Naive thymus-derived CD4-positive, alpha-beta T cell (primary cell): ENCODE data around the gene GABRB3. TPM values are rescaled to one million over a fixed set of nuclear protein-coding genes. Genes with fewer than 3 reads are reported as not detected.

Source experiments
- ATAC-seq: fragments of 150-1000 bp; cut with Tn5 transposase; 2 replicates; pipeline ENCODE4 v1.10.0; 2021; ENCODE audit warnings: mild to moderate bottlenecking, moderate library complexity
- CTCF ChIA-PET: fragments of 350-600 bp; sonication (Branson Sonifier 250); formaldehyde crosslinking; loops from one replicate; lab custom pipeline; 2021; ENCODE audit warnings: antibody characterized with exemption; lab: Charles Lee
- POLR2A ChIA-PET: fragments of 350-600 bp; sonication (Branson Sonifier 250); formaldehyde crosslinking; loops from one replicate; lab custom pipeline; 2021; ENCODE audit warnings: antibody characterized with exemption, inconsistent platforms; lab: Charles Lee
- DNase-seq, 9 donors: peaks; one replicate each; pipeline versions ENCODE4 v3.0.0 to v3.0.0-alpha.2; 2020 to 2022; ENCODE audit warnings: mixed read lengths in 1 of 9
- H3K27ac ChIP-seq: one replicate; pipeline ENCODE4 v1.7.0; 2013; ENCODE audit warnings: mild to moderate bottlenecking, low read depth, low read length, moderate library complexity
- H3K27me3 ChIP-seq, 2 donors: one replicate each; pipeline ENCODE4 v1.7.0; 2013; ENCODE audit warnings: low read length in 2 of 2, mild to moderate bottlenecking in 2 of 2, moderate library complexity in 2 of 2; ENCODE audit not compliant: control insufficient read depth in 2 of 2, insufficient read depth in 2 of 2
- H3K36me3 ChIP-seq, 3 experiments: 1 replicate in 2 of 3; 2 replicates in 1 of 3; pipeline ENCODE4 v1.7.0; 2013; ENCODE audit warnings: low read length in 3 of 3, mild to moderate bottlenecking in 3 of 3, moderate library complexity in 1 of 3; ENCODE audit not compliant: insufficient read depth in 3 of 3, control insufficient read depth in 2 of 3
- H3K4me1 ChIP-seq, 2 donors: one replicate each; pipeline ENCODE4 v1.7.0; 2013; ENCODE audit warnings: low read length in 2 of 2, mild to moderate bottlenecking in 2 of 2, moderate library complexity in 1 of 2; ENCODE audit not compliant: control insufficient read depth in 2 of 2, insufficient read depth in 2 of 2
- H3K4me3 ChIP-seq: 2 replicates; pipeline ENCODE4 v1.7.0; 2013; ENCODE audit warnings: mild to moderate bottlenecking, low read length
- H3K9me3 ChIP-seq, 3 experiments: 1 replicate in 2 of 3; 2 replicates in 1 of 3; pipeline ENCODE4 v1.7.0; 2013; ENCODE audit warnings: low read length in 3 of 3; ENCODE audit not compliant: control insufficient read depth in 2 of 3
- H3K27ac Mint-ChIP-seq, 9 donors: one replicate each; pipeline ENCODE4 v1.8.0; 2020 to 2022; ENCODE audit warnings: mixed read lengths in 9 of 9, mild to moderate bottlenecking in 8 of 9, moderate library complexity in 5 of 9, inconsistent platforms in 2 of 9
- H3K27me3 Mint-ChIP-seq, 5 donors: one replicate each; pipeline ENCODE4 v1.8.0; 2021 to 2022; ENCODE audit warnings: mixed read lengths in 5 of 5, mild to moderate bottlenecking in 1 of 5
- H3K36me3 Mint-ChIP-seq, 5 donors: one replicate each; pipeline ENCODE4 v1.8.0; 2020 to 2022; ENCODE audit warnings: mixed read lengths in 5 of 5, mild to moderate bottlenecking in 3 of 5, inconsistent platforms in 1 of 5
- H3K4me1 Mint-ChIP-seq, 7 donors: one replicate each; pipeline ENCODE4 v1.8.0; 2020 to 2022; ENCODE audit warnings: mixed read lengths in 7 of 7, mild to moderate bottlenecking in 3 of 7, inconsistent platforms in 1 of 7
- H3K4me3 Mint-ChIP-seq, 10 donors: one replicate each; pipeline ENCODE4 v1.8.0; 2020 to 2022; ENCODE audit warnings: mild to moderate bottlenecking in 10 of 10, mixed read lengths in 10 of 10, moderate library complexity in 6 of 10, inconsistent platforms in 2 of 10
- H3K9me3 Mint-ChIP-seq, 11 donors: one replicate each; pipeline ENCODE4 v1.8.0; 2020 to 2022; ENCODE audit warnings: mixed read lengths in 11 of 11, mild to moderate bottlenecking in 4 of 11, inconsistent platforms in 1 of 11, moderate library complexity in 1 of 11
- intact Hi-C, 2 donors: fragments of 100-400 bp; cut with micrococcal nuclease; formaldehyde crosslinking; loops; one replicate each; pipeline ENCODE4 v1.15.1; 2023
- polyA plus RNA-seq, 2 donors: library from polyadenylated mRNA; unstranded; fragments of 300-500 nt; fragmentation: Illumina TruSeq; gene quantifications; one replicate each; pipeline ENCODE4 v1.2.3, GENCODE V29; 2021
- total RNA-seq, 6 experiments: library from RNA in 5 of 6; stranded (reverse) in 5 of 6; gene quantifications; 1 replicate in 5 of 6; 2 replicates in 1 of 6; pipeline ENCODE4 v1.2.3 and lab custom pipeline; 2021 to 2026

The GABRB3 gene
- total and polyA plus RNA-seq, 7 experiments from 2014 or later: 0.51 TPM; not detected in 6

DNA sequence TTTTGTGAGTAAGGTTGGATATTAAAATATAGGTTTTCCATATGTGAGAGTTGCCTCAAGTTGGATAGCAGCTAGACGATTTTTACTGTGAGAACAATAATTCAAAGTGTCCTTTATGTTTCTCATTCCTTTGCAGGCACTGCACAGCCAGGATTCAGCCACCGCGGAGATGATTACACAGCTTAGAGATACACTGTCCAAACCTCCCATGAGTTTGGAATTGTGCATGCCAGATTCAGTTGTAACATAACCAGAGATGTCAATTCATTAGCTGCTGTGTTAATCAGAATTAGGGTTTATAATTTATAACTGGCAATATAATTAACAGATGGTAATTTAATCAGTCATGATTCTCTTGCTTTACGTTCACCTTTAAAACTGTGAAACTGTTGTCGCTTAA, 132.3 kb downstream of the GABRB3 start:
- Mint-ChIP-seq H3K27ac (no peak overlapping the region), H3K36me3 (no peaks in the 10 kb centered on the region), H3K27me3 (no peaks in the 10 kb centered on the region), H3K4me1 (no peaks in the 10 kb centered on the region), H3K9me3 (peaks cover 0 to 25% (median 9%) of the 10 kb centered on the region in 11 donors), H3K4me3 (no peak overlapping the region)
- no peaks in the 10 kb centered on the region for H3K4me1 ChIP-seq
- H3K9me3 ChIP-seq: no peaks in the 10 kb centered on the region
- ChIA-PET CTCF (no interaction called here), POLR2A (no interaction called here)
- no peaks in the 10 kb centered on the region for H3K36me3 ChIP-seq
- DNase-seq (no peak), ATAC-seq (no peak)
- H3K4me3 ChIP-seq: no peak overlapping the region
- no peaks in the 10 kb centered on the region for H3K27me3 ChIP-seq
- no peak overlapping the region for H3K27ac ChIP-seq
- intact Hi-C loops: no loop called here

- POLR2A ChIA-PET: no interaction called here
- Mint-ChIP-seq H3K4me1 (no peaks in the 10 kb centered on the region), H3K36me3 (no peaks in the 10 kb centered on the region), H3K27ac (no peak overlapping the region), H3K9me3 (peaks cover 0 to 26% (median 13%) of the 10 kb centered on the region in 11 donors), H3K4me3 (no peak overlapping the region), H3K27me3 (no peaks in the 10 kb centered on the region)
- Histone ChIP-seq H3K9me3 (no peaks in the 10 kb centered on the region), H3K27ac (no peak overlapping the region), H3K36me3 (no peaks in the 10 kb centered on the region), H3K4me3 (no peak overlapping the region), H3K4me1 (no peaks in the 10 kb centered on the region), H3K27me3 (no peaks in the 10 kb centered on the region)
- intact Hi-C loops: no loop called here
- CTCF ChIA-PET: no interaction called here
- DNase-seq: no peak
- ATAC-seq: no peak
Measured at GRCh38 chr15:26639966-26640365, 132.9 kb downstream of the GABRB3 start.

DNA sequence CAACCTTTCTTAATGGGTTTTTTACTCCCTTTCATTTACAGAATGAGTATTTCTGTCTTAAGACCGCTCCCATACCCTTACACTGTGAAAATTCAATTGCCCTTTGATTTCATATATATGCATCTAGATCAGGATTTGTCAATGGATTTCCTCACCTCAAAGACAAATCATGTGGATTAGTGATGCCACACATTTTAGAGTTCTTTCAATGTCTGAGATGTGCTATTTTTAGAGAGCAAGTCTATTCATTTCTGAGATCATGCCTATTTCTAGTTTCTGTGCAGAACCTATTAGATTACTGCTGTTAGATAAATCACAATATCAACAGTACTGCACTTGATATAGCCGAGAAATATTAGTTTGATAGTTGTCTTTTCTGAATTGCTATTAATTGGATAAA, 137.3 kb downstream of the GABRB3 start:
- Histone ChIP-seq H3K36me3 (no peaks in the 10 kb centered on the region), H3K4me3 (no peak overlapping the region), H3K27ac (no peak overlapping the region), H3K4me1 (no peaks in the 10 kb centered on the region), H3K27me3 (no peaks in the 10 kb centered on the region), H3K9me3 (no peaks in the 10 kb centered on the region)
- H3K4me1 Mint-ChIP-seq: no peaks in the 10 kb centered on the region
- no peak for ATAC-seq
- no peak overlapping the region for H3K27ac Mint-ChIP-seq
- H3K36me3 Mint-ChIP-seq: no peaks in the 10 kb centered on the region
- no peaks in the 10 kb centered on the region for H3K27me3 Mint-ChIP-seq
- ChIA-PET POLR2A (no interaction called here), CTCF (no interaction called here)
- H3K4me3 Mint-ChIP-seq: no peak overlapping the region
- no peak for DNase-seq
- peaks cover 3 to 24% (median 11%) of the 10 kb centered on the region in 11 donors for H3K9me3 Mint-ChIP-seq
- intact Hi-C loops: no loop called here

- intact Hi-C loops: no loop called here
- Mint-ChIP-seq H3K27ac (no peak overlapping the region), H3K9me3 (peaks cover 4 to 25% (median 11%) of the 10 kb centered on the region in 11 donors), H3K27me3 (no peaks in the 10 kb centered on the region), H3K36me3 (no peaks in the 10 kb centered on the region), H3K4me3 (no peak overlapping the region), H3K4me1 (no peaks in the 10 kb centered on the region)
- CTCF ChIA-PET: no interaction called here
- ATAC-seq (no peak), DNase-seq (no peak)
- Histone ChIP-seq H3K36me3 (no peaks in the 10 kb centered on the region), H3K27me3 (no peaks in the 10 kb centered on the region), H3K4me1 (no peaks in the 10 kb centered on the region), H3K4me3 (no peak overlapping the region), H3K27ac (no peak overlapping the region), H3K9me3 (no peaks in the 10 kb centered on the region)
- POLR2A ChIA-PET: no interaction called here
Measured at GRCh38 chr15:26635105-26635504, 137.8 kb downstream of the GABRB3 start.

GRCh38 chr15:26634319-26634718, 138.5 kb downstream of the GABRB3 start:
- no peaks in the 10 kb centered on the region for H3K27me3 ChIP-seq
- no peak overlapping the region for H3K4me3 Mint-ChIP-seq
- H3K36me3 ChIP-seq: no peaks in the 10 kb centered on the region
- peaks cover 5 to 21% (median 11%) of the 10 kb centered on the region in 11 donors for H3K9me3 Mint-ChIP-seq
- no peak for ATAC-seq
- no peak overlapping the region for H3K4me3 ChIP-seq
- H3K9me3 ChIP-seq: no peaks in the 10 kb centered on the region
- H3K27me3 Mint-ChIP-seq: no peaks in the 10 kb centered on the region
- no peak overlapping the region for H3K27ac Mint-ChIP-seq
- no peak overlapping the region for H3K27ac ChIP-seq
- ChIA-PET POLR2A (no interaction called here), CTCF (no interaction called here)
- H3K4me1 ChIP-seq: no peaks in the 10 kb centered on the region
- no peaks in the 10 kb centered on the region for H3K36me3 Mint-ChIP-seq
- DNase-seq: no peak
- intact Hi-C loops: no loop called here
- no peaks in the 10 kb centered on the region for H3K4me1 Mint-ChIP-seq

GRCh38 chr15:26632500-26632899, 140.4 kb downstream of the GABRB3 start:
- POLR2A ChIA-PET: no interaction called here
- intact Hi-C loops: no loop called here
- ATAC-seq (no peak), DNase-seq (no peak)
- Mint-ChIP-seq H3K27me3 (no peaks in the 10 kb centered on the region), H3K4me3 (no peak overlapping the region), H3K27ac (no peak overlapping the region), H3K4me1 (no peaks in the 10 kb centered on the region), H3K36me3 (no peaks in the 10 kb centered on the region), H3K9me3 (peaks cover 8 to 22% (median 14%) of the 10 kb centered on the region in 11 donors)
- Histone ChIP-seq H3K36me3 (no peaks in the 10 kb centered on the region), H3K4me3 (no peak overlapping the region), H3K27ac (no peak overlapping the region), H3K27me3 (no peaks in the 10 kb centered on the region), H3K4me1 (no peaks in the 10 kb centered on the region), H3K9me3 (no peaks in the 10 kb centered on the region)
- CTCF ChIA-PET: no interaction called here

- POLR2A ChIA-PET: no interaction called here
- CTCF ChIA-PET: no interaction called here
- no peaks in the 10 kb centered on the region for H3K4me1 Mint-ChIP-seq
- no peaks in the 10 kb centered on the region for H3K27me3 Mint-ChIP-seq
- intact Hi-C loops: no loop called here
- no peak overlapping the region for H3K4me3 Mint-ChIP-seq
- H3K4me1 ChIP-seq: no peaks in the 10 kb centered on the region
- ATAC-seq (no peak), DNase-seq (no peak)
- H3K4me3 ChIP-seq: no peak overlapping the region
- no peaks in the 10 kb centered on the region for H3K36me3 ChIP-seq
- no peaks in the 10 kb centered on the region for H3K27me3 ChIP-seq
- H3K9me3 Mint-ChIP-seq: peaks cover 10 to 26% (median 15%) of the 10 kb centered on the region in 11 donors
- no peak overlapping the region for H3K27ac ChIP-seq
- no peaks in the 10 kb centered on the region for H3K36me3 Mint-ChIP-seq
- H3K27ac Mint-ChIP-seq: no peak overlapping the region
- no peaks in the 10 kb centered on the region for H3K9me3 ChIP-seq
Measured at GRCh38 chr15:26631894-26632293, 141.0 kb downstream of the GABRB3 start.
